Measurements from ENCODE around the gene COL7A1.

COL7A1 gene

DNA sequence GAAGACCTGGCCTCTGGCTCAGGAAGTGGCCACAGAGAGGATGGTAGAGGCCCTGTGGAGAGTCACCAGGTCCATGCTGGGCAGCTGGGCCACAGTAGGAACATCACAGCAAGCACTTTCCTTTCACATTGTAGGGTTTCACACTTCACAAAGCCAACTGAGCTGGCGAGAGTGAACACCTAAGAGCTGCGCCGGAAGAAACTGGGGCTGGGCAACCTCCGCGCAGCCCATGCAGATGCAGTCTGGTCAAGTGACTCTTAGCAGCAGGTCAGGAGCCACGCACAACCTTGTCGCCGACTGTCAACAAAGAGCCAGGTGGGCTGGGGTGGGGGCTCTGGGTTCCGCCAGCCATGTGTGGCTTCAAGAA, 75.9 kb downstream of the COL7A1 start:
- H4K20me1 ChIP-seq (ENCODE audit: insufficient read depth, low read length, poor library complexity, severe bottlenecking) = no peaks in the 10 kb centered on the region
- H3K9ac ChIP-seq (ENCODE audit: low read depth, low read length, poor library complexity, severe bottlenecking) = peak overlapping the region; percentile 49
- H3K79me2 ChIP-seq (ENCODE audit: insufficient read depth, low read length) = no peaks in the 10 kb centered on the region
- TF ChIP-seq EZH2phosphoT487 (IDR thresholded peaks at IDR 0.05; ENCODE audit: borderline replicate concordance) = no peak
- TF ChIP-seq, protein P1, sequence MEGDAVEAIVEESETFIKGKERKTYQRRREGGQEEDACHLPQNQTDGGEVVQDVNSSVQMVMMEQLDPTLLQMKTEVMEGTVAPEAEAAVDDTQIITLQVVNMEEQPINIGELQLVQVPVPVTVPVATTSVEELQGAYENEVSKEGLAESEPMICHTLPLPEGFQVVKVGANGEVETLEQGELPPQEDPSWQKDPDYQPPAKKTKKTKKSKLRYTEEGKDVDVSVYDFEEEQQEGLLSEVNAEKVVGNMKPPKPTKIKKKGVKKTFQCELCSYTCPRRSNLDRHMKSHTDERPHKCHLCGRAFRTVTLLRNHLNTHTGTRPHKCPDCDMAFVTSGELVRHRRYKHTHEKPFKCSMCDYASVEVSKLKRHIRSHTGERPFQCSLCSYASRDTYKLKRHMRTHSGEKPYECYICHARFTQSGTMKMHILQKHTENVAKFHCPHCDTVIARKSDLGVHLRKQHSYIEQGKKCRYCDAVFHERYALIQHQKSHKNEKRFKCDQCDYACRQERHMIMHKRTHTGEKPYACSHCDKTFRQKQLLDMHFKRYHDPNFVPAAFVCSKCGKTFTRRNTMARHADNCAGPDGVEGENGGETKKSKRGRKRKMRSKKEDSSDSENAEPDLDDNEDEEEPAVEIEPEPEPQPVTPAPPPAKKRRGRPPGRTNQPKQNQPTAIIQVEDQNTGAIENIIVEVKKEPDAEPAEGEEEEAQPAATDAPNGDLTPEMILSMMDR (conservative IDR thresholded peaks at IDR 0.05; ENCODE audit: low read length) = no peak
- H3K4me1 ChIP-seq (ENCODE audit: insufficient read depth, low read length, poor library complexity, severe bottlenecking) = peaks cover 35% of the 10 kb centered on the region
- H3K36me3 ChIP-seq (ENCODE audit: insufficient read depth, low read length) = peaks cover 25% of the 10 kb centered on the region; the same call in 1 of the 2 replicates
- no peaks in the 10 kb centered on the region for H3K27me3 ChIP-seq (ENCODE audit: insufficient read depth, low read length, poor library complexity, severe bottlenecking)
- H3K4me3 ChIP-seq (ENCODE audit: low read length, poor library complexity, severe bottlenecking) = peak overlapping the region; percentile 26
- H2AFZ ChIP-seq (ENCODE audit: low read length) = no peak overlapping the region
- no peaks in the 10 kb centered on the region; the same call in 1 of the 2 replicates for H3F3A ChIP-seq (ENCODE audit: low read depth)
- H3K9me2 ChIP-seq (replicated peaks; ENCODE audit: low read depth, low read length) = no peaks in the 10 kb centered on the region
- peak overlapping the region; percentile 61 for H3K4me2 ChIP-seq (ENCODE audit: low read depth, low read length, poor library complexity, severe bottlenecking)
- H3K9me3 ChIP-seq (ENCODE audit: insufficient read depth, low read depth, low read length) = no peaks in the 10 kb centered on the region

DNA sequence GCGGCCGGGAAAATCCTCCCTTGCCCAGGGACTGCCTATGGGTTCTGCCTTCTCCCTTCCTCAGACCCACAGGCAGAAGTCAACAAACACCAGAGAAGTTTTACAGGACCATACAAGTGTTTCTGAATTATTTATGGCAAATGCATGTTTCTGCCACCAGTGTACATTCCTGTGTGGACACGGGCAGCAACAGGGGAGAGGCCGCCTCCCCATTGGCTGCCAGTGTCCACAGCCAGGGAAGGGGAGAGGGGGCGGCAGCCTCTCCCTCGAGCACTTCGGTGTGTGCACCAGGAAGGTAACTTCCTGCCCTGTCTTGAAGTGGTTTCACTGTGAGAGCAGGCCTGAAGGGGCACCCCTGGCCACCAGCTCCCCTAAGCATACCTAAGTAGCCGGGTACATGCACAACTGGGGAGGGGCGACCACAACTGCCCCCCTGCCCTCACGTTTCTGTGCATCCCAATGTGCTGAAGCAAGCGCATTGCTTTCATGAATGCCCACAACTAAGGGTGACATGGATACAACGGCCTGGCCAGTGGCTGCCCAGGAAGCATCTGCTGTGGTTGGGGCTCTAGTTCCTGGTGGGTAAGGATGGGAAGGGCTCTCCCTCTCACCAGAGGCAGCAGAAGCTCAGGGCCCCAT, 76.4 kb downstream of the COL7A1 start:
- Histone ChIP-seq H3K9me2 (replicated peaks; ENCODE audit: low read depth, low read length) (no peaks in the 10 kb centered on the region), H3K4me3 (ENCODE audit: low read length, poor library complexity, severe bottlenecking) (peak overlapping the region; percentile 26), H3F3A (ENCODE audit: low read depth) (no peaks in the 10 kb centered on the region; the same call in 1 of the 2 replicates), H3K4me2 (ENCODE audit: low read depth, low read length, poor library complexity, severe bottlenecking) (peak overlapping the region; percentile 61), H3K9ac (ENCODE audit: low read depth, low read length, poor library complexity, severe bottlenecking) (peak overlapping the region; percentile 49), H2AFZ (ENCODE audit: low read length) (no peak overlapping the region), H3K9me3 (ENCODE audit: insufficient read depth, low read depth, low read length) (no peaks in the 10 kb centered on the region), H3K79me2 (ENCODE audit: insufficient read depth, low read length) (no peaks in the 10 kb centered on the region), H3K27me3 (ENCODE audit: insufficient read depth, low read length, poor library complexity, severe bottlenecking) (no peaks in the 10 kb centered on the region), H3K4me1 (ENCODE audit: insufficient read depth, low read length, poor library complexity, severe bottlenecking) (peaks cover 35% of the 10 kb centered on the region), H4K20me1 (ENCODE audit: insufficient read depth, low read length, poor library complexity, severe bottlenecking) (no peaks in the 10 kb centered on the region), H3K36me3 (ENCODE audit: insufficient read depth, low read length) (peaks cover 25% of the 10 kb centered on the region; the same call in 1 of the 2 replicates)
- TF ChIP-seq, protein P1 (conservative IDR thresholded peaks at IDR 0.05; ENCODE audit: low read length) = no peak
- TF ChIP-seq EZH2phosphoT487 (IDR thresholded peaks at IDR 0.05; ENCODE audit: borderline replicate concordance) = no peak

DNA sequence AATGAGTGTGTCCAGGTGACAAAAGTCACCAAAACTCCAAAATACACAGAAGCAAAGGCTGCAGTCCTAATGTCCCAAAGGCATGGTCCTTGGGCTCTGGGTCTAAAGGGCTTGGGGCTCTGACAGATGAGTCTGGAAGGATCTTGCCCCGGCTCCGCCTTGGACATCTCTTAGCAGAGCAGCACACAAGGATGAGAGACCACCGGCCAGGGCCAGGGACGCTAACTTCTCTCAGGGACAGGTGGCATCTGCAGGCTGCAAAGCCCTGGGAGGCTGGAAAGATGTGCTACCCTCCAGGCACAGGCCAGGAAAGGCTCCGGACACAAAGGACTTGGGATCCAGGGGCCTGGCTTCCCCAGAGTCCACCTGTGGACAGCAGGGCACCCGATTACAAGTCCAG, 77.1 kb downstream of the COL7A1 start:
- TF ChIP-seq, protein P1 (conservative IDR thresholded peaks at IDR 0.05; ENCODE audit: low read length) = no peak
- peaks cover 35% of the 10 kb centered on the region for H3K4me1 ChIP-seq (ENCODE audit: insufficient read depth, low read length, poor library complexity, severe bottlenecking)
- H3K79me2 ChIP-seq (ENCODE audit: insufficient read depth, low read length) = no peaks in the 10 kb centered on the region
- no peaks in the 10 kb centered on the region; the same call in 1 of the 2 replicates for H3F3A ChIP-seq (ENCODE audit: low read depth)
- peak overlapping the region; percentile 61 for H3K4me2 ChIP-seq (ENCODE audit: low read depth, low read length, poor library complexity, severe bottlenecking)
- H3K36me3 ChIP-seq (ENCODE audit: insufficient read depth, low read length) = peaks cover 19% of the 10 kb centered on the region; the same call in 1 of the 2 replicates
- H3K9me2 ChIP-seq (replicated peaks; ENCODE audit: low read depth, low read length) = no peaks in the 10 kb centered on the region
- H3K4me3 ChIP-seq (ENCODE audit: low read length, poor library complexity, severe bottlenecking) = no peak overlapping the region
- peak overlapping the region; percentile 49 for H3K9ac ChIP-seq (ENCODE audit: low read depth, low read length, poor library complexity, severe bottlenecking)
- H2AFZ ChIP-seq (ENCODE audit: low read length) = no peak overlapping the region
- H4K20me1 ChIP-seq (ENCODE audit: insufficient read depth, low read length, poor library complexity, severe bottlenecking) = no peaks in the 10 kb centered on the region
- no peaks in the 10 kb centered on the region for H3K9me3 ChIP-seq (ENCODE audit: insufficient read depth, low read depth, low read length)
- no peaks in the 10 kb centered on the region for H3K27me3 ChIP-seq (ENCODE audit: insufficient read depth, low read length, poor library complexity, severe bottlenecking)
